ENCODE data around the gene CXCR1.

CXCR1 gene

GRCh38 chr2:218187296-218188015, 20.7 kb upstream of the CXCR1 start:
- no peak for TF ChIP-seq FOXP2 (optimal IDR thresholded peaks at IDR 0.05; ENCODE audit: borderline replicate concordance, extremely low read depth, extremely low read length, insufficient read depth)
- no peak for TF ChIP-seq SIN3A (IDR thresholded peaks at IDR 0.05; ENCODE audit: borderline replicate concordance, insufficient read depth, low read length)

DNA sequence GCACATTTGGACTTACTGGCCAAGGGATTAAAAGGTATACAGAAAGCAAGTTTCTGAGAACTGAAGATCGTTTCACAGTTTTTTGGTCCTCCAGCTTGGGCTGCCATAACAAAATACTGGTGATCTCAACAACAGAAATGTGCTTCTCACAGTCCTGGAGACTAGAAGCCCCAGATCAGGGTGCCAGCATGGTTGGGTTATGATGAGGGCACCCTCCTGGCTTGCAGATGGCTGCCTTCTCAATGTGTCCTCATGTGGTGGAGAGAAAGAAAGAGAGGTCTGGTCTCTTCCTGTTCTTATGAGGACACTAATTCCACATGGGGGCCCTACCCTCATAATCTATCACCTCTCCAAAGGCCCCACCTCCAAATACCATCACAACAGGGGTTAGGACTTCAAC, 20.1 kb upstream of the CXCR1 start:
- TF ChIP-seq SIN3A (IDR thresholded peaks at IDR 0.05; ENCODE audit: borderline replicate concordance, insufficient read depth, low read length) (no peak), TAF1 (IDR thresholded peaks at IDR 0.05; ENCODE audit: borderline replicate concordance, insufficient read depth, low read length) (no peak), POLR2AphosphoS5 (IDR thresholded peaks at IDR 0.05; ENCODE audit: low read depth, low read length) (no peak), REST (IDR thresholded peaks at IDR 0.05; ENCODE audit: insufficient read depth in 1 of 2, low read depth in 2 of 2, low read length in 2 of 2) (no peak), FOXP2 (optimal IDR thresholded peaks at IDR 0.05; ENCODE audit: borderline replicate concordance, extremely low read depth, extremely low read length, insufficient read depth) (no peak)

DNA sequence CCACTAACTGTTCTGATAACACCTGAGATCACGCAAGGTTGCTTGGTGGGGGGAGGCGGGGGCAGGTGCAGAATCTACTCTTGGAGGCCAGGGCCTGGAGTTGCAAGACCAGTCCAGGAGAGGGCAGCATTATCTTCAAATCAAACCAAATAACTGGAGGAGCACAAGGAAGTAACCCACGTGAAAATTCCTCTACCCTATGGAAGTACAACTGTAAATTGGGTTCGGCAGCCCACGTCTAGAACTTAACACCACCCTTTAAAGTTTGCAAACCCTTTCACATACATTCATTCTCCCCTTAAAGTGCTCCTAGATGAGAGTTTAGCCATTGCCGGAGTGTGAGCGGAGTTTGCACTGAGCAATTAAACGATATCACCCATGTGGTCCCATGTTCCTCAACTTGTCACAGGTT, 19.6 kb upstream of the CXCR1 start:
- TF ChIP-seq TAF1 (IDR thresholded peaks at IDR 0.05; ENCODE audit: borderline replicate concordance, insufficient read depth, low read length) (no peak), FOXP2 (optimal IDR thresholded peaks at IDR 0.05; ENCODE audit: borderline replicate concordance, extremely low read depth, extremely low read length, insufficient read depth) (no peak), SIN3A (IDR thresholded peaks at IDR 0.05; ENCODE audit: borderline replicate concordance, insufficient read depth, low read length) (no peak), POLR2AphosphoS5 (IDR thresholded peaks at IDR 0.05; ENCODE audit: low read depth, low read length) (no peak), REST (IDR thresholded peaks at IDR 0.05; ENCODE audit: insufficient read depth in 1 of 2, low read depth in 2 of 2, low read length in 2 of 2) (no peak)

DNA sequence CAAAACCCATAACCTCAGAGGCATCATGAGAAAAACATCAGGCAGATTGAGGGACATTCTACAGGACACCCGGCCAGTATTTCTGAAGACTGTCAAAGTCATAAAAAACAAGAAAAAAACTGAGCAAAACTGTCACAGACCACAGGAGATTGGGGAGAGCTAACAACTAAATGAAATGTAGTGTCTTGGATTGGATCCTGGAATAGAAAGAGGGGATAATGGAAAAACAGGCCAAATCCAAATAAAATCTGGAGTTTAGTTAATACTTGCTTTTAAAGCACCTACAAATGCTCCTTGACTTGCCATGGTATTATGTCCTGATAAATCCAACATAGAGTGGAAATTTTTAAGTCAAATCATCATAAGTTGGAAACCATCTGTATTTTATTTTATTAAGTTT, 17.6 kb upstream of the CXCR1 start:
- TF ChIP-seq FOXP2 (optimal IDR thresholded peaks at IDR 0.05; ENCODE audit: borderline replicate concordance, extremely low read depth, extremely low read length, insufficient read depth): no peak
- no peak for TF ChIP-seq REST (IDR thresholded peaks at IDR 0.05; ENCODE audit: insufficient read depth in 1 of 2, low read depth in 2 of 2, low read length in 2 of 2)
- no peak for TF ChIP-seq POLR2AphosphoS5 (IDR thresholded peaks at IDR 0.05; ENCODE audit: low read depth, low read length)
- TF ChIP-seq SIN3A (IDR thresholded peaks at IDR 0.05; ENCODE audit: borderline replicate concordance, insufficient read depth, low read length): no peak
- no peak for TF ChIP-seq TAF1 (IDR thresholded peaks at IDR 0.05; ENCODE audit: borderline replicate concordance, insufficient read depth, low read length)

DNA sequence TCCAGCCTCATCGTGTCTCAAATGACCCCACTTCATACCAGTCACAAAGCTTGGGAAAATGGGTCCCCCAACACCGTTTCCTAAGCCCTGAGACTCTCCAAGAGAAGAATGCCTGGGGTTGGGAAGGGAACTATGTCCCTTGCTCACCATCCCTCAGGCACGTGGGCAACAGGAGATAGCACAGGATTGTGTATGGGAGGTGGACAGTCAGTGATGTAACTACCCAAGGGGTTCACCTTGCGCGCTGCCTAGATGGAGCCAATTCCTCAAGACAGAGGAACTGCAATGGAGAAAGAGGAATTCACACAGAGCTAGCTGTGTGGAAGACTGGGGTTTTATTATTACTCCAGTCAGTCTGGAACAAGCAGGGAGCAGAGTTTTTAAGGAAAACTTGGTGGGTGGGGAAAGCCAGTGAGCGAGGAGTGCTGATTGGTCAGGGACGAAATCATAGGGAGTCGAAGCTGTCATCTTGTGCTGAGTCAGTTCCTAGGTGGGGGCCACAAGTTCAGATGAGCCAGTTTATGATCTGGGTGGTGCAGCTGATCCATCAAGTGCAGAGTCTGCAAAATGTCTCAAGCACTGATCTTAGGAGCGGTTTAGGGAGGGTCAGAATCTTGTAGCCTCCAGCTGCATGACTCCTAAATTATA, 13.8 kb upstream of the CXCR1 start:
- no peak for TF ChIP-seq POLR2AphosphoS5 (IDR thresholded peaks at IDR 0.05; ENCODE audit: low read depth, low read length)
- TF ChIP-seq SIN3A (IDR thresholded peaks at IDR 0.05; ENCODE audit: borderline replicate concordance, insufficient read depth, low read length): no peak
- TF ChIP-seq TAF1 (IDR thresholded peaks at IDR 0.05; ENCODE audit: borderline replicate concordance, insufficient read depth, low read length): no peak
- no peak for TF ChIP-seq REST (IDR thresholded peaks at IDR 0.05; ENCODE audit: insufficient read depth in 1 of 2, low read depth in 2 of 2, low read length in 2 of 2)
- TF ChIP-seq FOXP2 (optimal IDR thresholded peaks at IDR 0.05; ENCODE audit: borderline replicate concordance, extremely low read depth, extremely low read length, insufficient read depth): no peak

Measured in PFSK-1 (cell line).